ENCODE data around the gene SLC39A12. TPM values are rescaled to one million over a fixed set of nuclear protein-coding genes. Genes with fewer than 3 reads are reported as not detected.
"Not testable (repeated sequence)": the region's sequence is repeated elsewhere in the genome, so short reads cannot be mapped to it uniquely, and the experiment has no call there.

Gene SLC39A12
- total RNA-seq, 4 donors from 2014 or later, result 0.11 TPM; not detected in 3

DNA sequence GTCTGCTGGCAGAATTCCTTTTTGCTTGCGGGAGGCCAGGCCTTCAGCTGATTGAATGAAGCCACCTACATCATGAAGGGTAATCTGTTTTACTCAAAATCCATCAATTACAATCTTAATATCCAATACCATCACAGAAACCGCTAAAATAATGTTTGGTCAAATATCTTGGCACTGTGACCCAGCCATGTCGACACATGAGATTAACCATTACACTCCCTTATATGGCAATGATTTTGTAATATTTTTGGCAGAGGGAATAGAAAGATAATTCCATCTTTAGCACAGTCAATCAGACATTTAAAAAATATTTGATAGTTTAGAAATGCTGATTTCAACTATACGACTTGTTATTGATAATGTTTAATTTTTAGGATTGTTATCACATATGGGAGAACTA lies 36.5 kb upstream of the SLC39A12 start:
- no peaks in the 10 kb centered on the region for H3K27me3 ChIP-seq
- H3K27ac ChIP-seq, result no peak overlapping the region
- no peak overlapping the region for H3K4me3 ChIP-seq (replicated peaks in 1 of 3)
- TF ChIP-seq POLR2A (IDR thresholded peaks at IDR 0.05), result no peak
- TF ChIP-seq, protein P1, sequence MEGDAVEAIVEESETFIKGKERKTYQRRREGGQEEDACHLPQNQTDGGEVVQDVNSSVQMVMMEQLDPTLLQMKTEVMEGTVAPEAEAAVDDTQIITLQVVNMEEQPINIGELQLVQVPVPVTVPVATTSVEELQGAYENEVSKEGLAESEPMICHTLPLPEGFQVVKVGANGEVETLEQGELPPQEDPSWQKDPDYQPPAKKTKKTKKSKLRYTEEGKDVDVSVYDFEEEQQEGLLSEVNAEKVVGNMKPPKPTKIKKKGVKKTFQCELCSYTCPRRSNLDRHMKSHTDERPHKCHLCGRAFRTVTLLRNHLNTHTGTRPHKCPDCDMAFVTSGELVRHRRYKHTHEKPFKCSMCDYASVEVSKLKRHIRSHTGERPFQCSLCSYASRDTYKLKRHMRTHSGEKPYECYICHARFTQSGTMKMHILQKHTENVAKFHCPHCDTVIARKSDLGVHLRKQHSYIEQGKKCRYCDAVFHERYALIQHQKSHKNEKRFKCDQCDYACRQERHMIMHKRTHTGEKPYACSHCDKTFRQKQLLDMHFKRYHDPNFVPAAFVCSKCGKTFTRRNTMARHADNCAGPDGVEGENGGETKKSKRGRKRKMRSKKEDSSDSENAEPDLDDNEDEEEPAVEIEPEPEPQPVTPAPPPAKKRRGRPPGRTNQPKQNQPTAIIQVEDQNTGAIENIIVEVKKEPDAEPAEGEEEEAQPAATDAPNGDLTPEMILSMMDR (IDR thresholded peaks at IDR 0.05), result no peak
- whole genome bisulfite sequencing, 2 donors, result 84 to 89% methylated on average over 4 of the region's 4 CpGs
- H3K36me3 ChIP-seq, result no peaks in the 10 kb centered on the region
- intact Hi-C loops (cut with DNase I), result loop anchor here (10.0 kb wide), 2 partner anchors 190 to 300 kb away; no protein-coding TSS in a partner anchor
- no peak for DNase-seq
- H3K9me3 ChIP-seq, result no peaks in the 10 kb centered on the region
- H3K4me1 ChIP-seq, result no peaks in the 10 kb centered on the region

DNA sequence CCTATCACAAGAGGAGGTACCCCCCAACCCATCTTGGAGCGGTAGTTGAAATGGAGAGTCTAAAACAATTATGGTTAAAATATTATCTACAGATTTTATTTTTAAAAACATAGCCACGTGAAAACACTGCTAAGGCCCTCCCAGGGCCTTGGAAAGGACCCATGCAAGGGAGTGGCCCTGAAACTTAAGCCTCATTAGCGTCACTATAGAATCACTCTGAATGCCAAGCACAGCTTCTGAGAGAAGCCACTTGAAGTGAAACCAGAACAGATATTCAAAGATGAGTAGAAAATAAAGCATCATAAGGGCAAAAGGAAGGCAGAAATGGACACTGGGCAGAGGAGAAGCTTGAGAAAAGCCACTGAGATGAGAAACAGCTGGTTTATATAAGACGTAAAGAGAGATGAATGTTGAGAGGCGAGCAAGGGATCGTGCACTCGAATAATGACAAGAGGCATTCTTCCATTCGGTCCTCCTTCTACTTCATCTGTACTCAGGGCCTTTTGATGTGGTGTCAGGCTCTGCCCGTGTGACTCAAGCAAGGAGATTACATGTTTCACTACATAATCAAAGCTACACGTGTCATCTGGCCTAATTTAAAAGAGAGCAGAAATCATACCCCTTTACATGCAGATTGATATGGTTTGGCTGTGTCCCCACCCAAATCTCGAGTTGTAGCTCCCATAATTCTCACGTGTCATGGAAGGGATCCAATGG lies 33.4 kb upstream of the SLC39A12 start:
- Histone ChIP-seq H3K4me3 (replicated peaks in 1 of 3) (no peak overlapping the region), H3K9me3 (no peaks in the 10 kb centered on the region), H3K27ac (no peak overlapping the region), H3K4me1 (no peaks in the 10 kb centered on the region), H3K36me3 (no peaks in the 10 kb centered on the region), H3K27me3 (no peaks in the 10 kb centered on the region)
- DNase-seq, result no peak
- intact Hi-C loops (cut with DNase I), result loop anchor here (10.0 kb wide), 2 partner anchors 186 to 296 kb away; no protein-coding TSS in a partner anchor
- no peak for TF ChIP-seq POLR2A (IDR thresholded peaks at IDR 0.05)
- WGBS, 2 donors, result 72 to 75% methylated on average over 12 of the region's 12 CpGs

DNA sequence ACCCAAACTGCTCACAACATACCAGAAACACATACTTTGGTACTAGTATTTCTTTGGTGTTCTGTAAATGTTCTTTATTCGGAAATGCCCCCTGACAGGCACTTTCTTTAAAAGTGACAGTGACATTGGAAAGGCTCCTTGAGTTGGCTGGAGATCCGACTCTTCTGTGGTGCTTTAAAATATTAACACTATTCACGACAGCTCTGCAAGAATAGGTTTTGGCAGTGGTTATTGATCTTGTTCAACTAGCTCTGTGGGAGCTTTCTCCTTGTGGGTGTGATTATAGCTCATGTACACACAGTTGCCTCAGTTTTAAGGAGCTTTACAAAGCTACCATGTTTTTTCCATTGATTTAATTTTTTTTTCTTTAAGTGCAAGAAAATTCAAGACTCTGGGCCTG lies 30.3 kb upstream of the SLC39A12 start:
- WGBS, 2 donors, result 58 to 74% methylated on average over 3 of the region's 3 CpGs

DNA sequence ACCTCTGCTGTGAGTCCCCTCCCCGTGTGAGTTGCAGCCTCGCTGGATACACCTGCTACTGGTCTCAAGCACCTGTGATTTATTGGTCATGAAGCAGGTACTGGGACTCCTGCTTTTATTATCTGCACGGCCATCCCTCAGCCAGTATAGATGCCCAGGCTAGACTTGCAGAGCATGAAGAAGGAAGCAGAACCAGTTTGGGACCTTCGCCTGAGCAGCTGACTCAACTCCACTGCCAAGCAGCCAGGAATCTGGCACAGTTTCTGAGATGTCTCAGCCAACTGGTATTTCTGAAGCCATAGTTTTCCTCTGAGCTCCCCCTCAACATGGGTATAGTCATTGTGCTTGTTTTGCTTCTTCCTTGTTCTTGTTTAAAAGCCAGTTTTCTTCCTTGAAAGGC lies 28.0 kb upstream of the SLC39A12 start:
- intact Hi-C loops (cut with DNase I), result no loop called here
- no peak overlapping the region for H3K27ac ChIP-seq
- peaks cover 0 to 7% of the 10 kb centered on the region in 2 donors for H3K4me1 ChIP-seq
- TF ChIP-seq, protein P1 (IDR thresholded peaks at IDR 0.05), result no peak
- TF ChIP-seq POLR2A (IDR thresholded peaks at IDR 0.05), result no peak
- H3K4me3 ChIP-seq (replicated peaks in 1 of 3), result no peak overlapping the region
- H3K36me3 ChIP-seq, result no peaks in the 10 kb centered on the region
- DNase-seq, result peak; percentile 53 to 72
- no peaks in the 10 kb centered on the region for H3K27me3 ChIP-seq
- no peaks in the 10 kb centered on the region for H3K9me3 ChIP-seq
- 25 to 40% methylated on average over 4 of the region's 4 CpGs for WGBS, 2 donors

More for the DNA sequence above, 30.3 kb upstream of the SLC39A12 start:
- H3K36me3 ChIP-seq, result no peaks in the 10 kb centered on the region
- no peak overlapping the region for H3K27ac ChIP-seq
- intact Hi-C loops (cut with DNase I), result no loop called here
- no peak overlapping the region for H3K4me3 ChIP-seq (replicated peaks in 1 of 3)
- no peaks in the 10 kb centered on the region for H3K27me3 ChIP-seq
- no peaks in the 10 kb centered on the region for H3K9me3 ChIP-seq
- peaks cover 0 to 7% of the 10 kb centered on the region in 2 donors for H3K4me1 ChIP-seq
- no peak for DNase-seq
- TF ChIP-seq, protein P1 (IDR thresholded peaks at IDR 0.05), result no peak
- TF ChIP-seq POLR2A (IDR thresholded peaks at IDR 0.05), result no peak

DNA sequence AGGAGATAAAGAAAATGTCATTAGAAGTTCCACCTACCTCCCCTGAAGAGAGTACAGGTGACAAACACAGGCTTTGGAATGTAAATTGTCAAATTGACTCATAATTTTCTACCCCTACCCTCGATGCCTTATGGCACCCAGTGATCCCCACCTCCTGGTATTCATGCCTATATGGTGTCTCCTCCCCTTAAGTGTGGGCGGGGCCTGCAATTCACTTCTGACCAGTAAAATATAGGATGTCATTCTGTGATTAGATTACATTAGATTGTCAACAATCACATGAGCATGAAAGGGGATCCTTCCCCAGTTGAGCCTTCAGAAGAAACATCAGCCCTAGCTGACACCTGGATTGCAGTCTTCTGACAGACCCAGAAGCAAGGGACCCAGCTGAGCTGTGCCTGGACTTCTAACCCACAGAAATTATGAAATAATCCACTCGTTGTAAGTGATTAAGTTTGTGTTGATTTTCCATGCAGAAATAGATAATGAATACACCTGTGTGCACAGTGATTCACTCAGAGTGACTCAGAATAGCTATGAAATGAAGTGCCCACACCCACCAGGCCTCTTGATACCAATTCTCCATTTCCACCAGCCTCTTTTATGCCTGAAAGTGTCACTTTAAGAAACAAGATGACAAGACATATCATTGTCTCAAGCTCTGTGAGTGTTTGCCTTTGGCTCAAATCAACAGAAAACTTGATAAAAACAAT lies 8.5 kb upstream of the SLC39A12 start:
- WGBS, 2 donors, result 80 to 90% methylated on average over 3 of the region's 3 CpGs
- intact Hi-C loops (cut with DNase I), result no loop called here
- Histone ChIP-seq H3K36me3 (no peaks in the 10 kb centered on the region), H3K27ac (no peak overlapping the region), H3K4me3 (replicated peaks in 1 of 3) (no peak overlapping the region), H3K4me1 (no peaks in the 10 kb centered on the region), H3K9me3 (no peaks in the 10 kb centered on the region), H3K27me3 (no peaks in the 10 kb centered on the region)
- DNase-seq, result no peak
- TF ChIP-seq POLR2A (IDR thresholded peaks at IDR 0.05), result no peak
- TF ChIP-seq, protein P1 (IDR thresholded peaks at IDR 0.05), result no peak

DNA sequence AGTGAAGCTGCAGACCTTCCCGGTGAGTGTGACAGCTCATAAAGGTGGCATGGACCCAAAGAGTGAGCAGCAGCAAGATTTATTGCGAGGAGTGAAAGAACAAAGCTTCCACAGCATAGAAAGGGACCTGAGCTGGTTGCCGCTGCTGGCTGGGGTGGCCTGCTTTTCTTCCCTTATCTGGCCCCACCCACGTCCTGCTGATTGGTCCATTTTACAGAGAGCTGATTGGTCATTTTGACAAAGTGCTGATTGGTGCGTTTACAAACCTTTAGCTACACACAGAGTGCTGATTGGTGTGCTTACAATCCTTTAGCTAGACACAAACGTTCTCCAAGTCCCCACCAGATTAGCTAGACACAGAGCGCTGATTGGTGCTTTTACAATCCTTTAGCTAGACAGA lies 1.4 kb upstream of the SLC39A12 start:
- H3K27me3 ChIP-seq; DNase-seq; H3K4me1 ChIP-seq; H3K36me3 ChIP-seq; H3K27ac ChIP-seq; H3K4me3 ChIP-seq (replicated peaks in 1 of 3); intact Hi-C loops (cut with DNase I); H3K9me3 ChIP-seq: not testable (repeated sequence)
- 92 to 96% methylated on average over 7 of the region's 7 CpGs for WGBS, 2 donors

Measured in thyroid gland (tissue), 4 donors.